K562 (cell line): Measurements from ENCODE around the gene ARHGAP15. TPM values are rescaled to one million over a fixed set of nuclear protein-coding genes. Genes with fewer than 3 reads are reported as not detected.

ENCODE experiments used
- ATAC-seq: fragments of 200-7000 bp; cut with Tn5 transposase; 3 replicates; pipeline ENCODE4 v1.9.1; 2020; ENCODE audit warnings: moderate library complexity
- BruUV-seq: library from RNA; stranded (reverse); fragments of 400-500 nt; replicated peaks from 2 replicates; lab custom pipeline; 2021; lab: Mats Ljungman, UMichigan
- CTCF ChIA-PET: fragments of 300-600 bp; formaldehyde crosslinking; extraction: SDS; loops from one replicate; lab custom pipeline; 2021; ENCODE audit warnings: low intra/inter-chr PET ratio; lab: Yijun Ruan, JAX
- POLR2A ChIA-PET: fragments of 300-600, 350-650 bp; sonication (Branson Sonifier 250); formaldehyde crosslinking; extraction: SDS; loops from one replicate; lab custom pipeline; 2021; ENCODE audit warnings: antibody characterized with exemption, inconsistent platforms; lab: Yijun Ruan, JAX
- DNase-seq, 4 experiments: peaks; one replicate each; pipeline versions ENCODE4 v3.0.0 to v3.0.0-alpha.2; 2011 to 2018; ENCODE audit warnings: low spot score in 3 of 4, mixed read lengths in 3 of 4; ENCODE audit errors: extremely low read depth in 1 of 4
- FAIRE-seq: peaks from 2 replicates; lab custom pipeline; 2011; peaks lifted over from hg19 to GRCh38; lab: Jason Lieb, UNC
- H2AFZ ChIP-seq: 2 replicates; pipeline ENCODE4 v1.6.0; 2011; ENCODE audit warnings: low read depth, low read length, control low read depth, inconsistent platforms
- H3K27ac ChIP-seq: fragments of 200-600 bp; 3 replicates; pipeline ENCODE4 v1.8.0; 2011; ENCODE audit warnings: low read depth, mild to moderate bottlenecking, control low read depth, inconsistent platforms, low read length, moderate library complexity, mixed read lengths; ENCODE audit errors: extremely low read depth
- H3K27me3 ChIP-seq, 2 experiments: fragments of 300-600 bp in 1 of 2; 2 replicates in 1 of 2; 3 replicates in 1 of 2; pipeline versions ENCODE4 v1.6.0 to v1.8.0; 2011; ENCODE audit warnings: inconsistent platforms in 2 of 2, low read length in 2 of 2, mild to moderate bottlenecking in 1 of 2, mixed read lengths in 1 of 2, moderate library complexity in 1 of 2; ENCODE audit not compliant: control insufficient read depth in 2 of 2, insufficient read depth in 2 of 2
- H3K36me3 ChIP-seq: fragments of 300-600 bp; 3 replicates; pipeline ENCODE4 v1.8.0; 2011; ENCODE audit warnings: mild to moderate bottlenecking, low read length, inconsistent platforms; ENCODE audit not compliant: control insufficient read depth, insufficient read depth
- H3K4me1 ChIP-seq, 2 experiments: fragments of 200-600 bp in 1 of 2; replicated peaks in 1 of 2; 2 replicates in 1 of 2; 3 replicates in 1 of 2; pipeline versions ENCODE4 v1.5.1 to v1.8.0; 2011; ENCODE audit warnings: inconsistent platforms in 2 of 2, low read length in 2 of 2, mild to moderate bottlenecking in 1 of 2, mixed read lengths in 1 of 2, moderate library complexity in 1 of 2; ENCODE audit not compliant: control insufficient read depth in 2 of 2, insufficient read depth in 2 of 2
- H3K4me2 ChIP-seq: 2 replicates; pipeline ENCODE4 v1.6.1; 2011; ENCODE audit warnings: low read length, control low read depth, inconsistent platforms, mixed read lengths; ENCODE audit not compliant: insufficient read depth
- H3K4me3 ChIP-seq: fragments of 200-600 bp; sonication (generic), shearing (Covaris generic); 2 replicates; pipeline ENCODE4 v1.5.1; 2016; ENCODE audit warnings: control low read depth, inconsistent platforms
- H3K79me2 ChIP-seq: fragments of 200-600 bp; 3 replicates; pipeline ENCODE4 v1.8.0; 2011; ENCODE audit warnings: low read length, inconsistent platforms; ENCODE audit not compliant: control insufficient read depth, insufficient read depth
- H3K9ac ChIP-seq, 2 experiments: 2 replicates each; pipeline versions ENCODE4 v1.6.0 to v1.6.1; 2011; ENCODE audit warnings: low read depth in 2 of 2, low read length in 2 of 2, control low read depth in 1 of 2, inconsistent platforms in 1 of 2, mild to moderate bottlenecking in 1 of 2, mixed read lengths in 1 of 2; ENCODE audit not compliant: insufficient read depth in 1 of 2
- H3K9me1 ChIP-seq: one replicate; pipeline ENCODE4 v1.6.0; 2011; ENCODE audit warnings: inconsistent platforms, mild to moderate bottlenecking, low read length, moderate library complexity; ENCODE audit not compliant: control insufficient read depth, insufficient read depth
- H3K9me3 ChIP-seq: replicated peaks from 2 replicates; pipeline ENCODE4 v1.5.1; 2011; ENCODE audit warnings: low read depth, low read length, inconsistent platforms; ENCODE audit not compliant: control insufficient read depth, insufficient read depth
- H4K20me1 ChIP-seq: replicated peaks from 2 replicates; pipeline ENCODE4 v1.6.1; 2011; ENCODE audit warnings: low read length, inconsistent platforms, mixed read lengths; ENCODE audit not compliant: control insufficient read depth, insufficient read depth
- MGA ChIP-seq: fragments of 450-650 bp; IDR thresholded peaks from 2 replicates; pipeline ENCODE4 v1.6.1; 2016; ENCODE audit warnings: mild to moderate bottlenecking, moderate library complexity
- NFE2 ChIP-seq: IDR thresholded peaks from 2 replicates; pipeline ENCODE4 v1.6.1; 2014; ENCODE audit warnings: antibody characterized with exemption, low read depth
- SAP30 ChIP-seq: fragments of 200-600 bp; sonication (generic); IDR thresholded peaks from 2 replicates; pipeline ENCODE4 v1.6.1; 2012; ENCODE audit warnings: borderline replicate concordance, low read depth, mild to moderate bottlenecking, moderate library complexity, low read length, control low read depth, inconsistent platforms; ENCODE audit not compliant: insufficient read depth, poor library complexity, severe bottlenecking
- ZNF583 ChIP-seq: fragments of 250-450 bp; sonication (Bioruptor Pico); IDR thresholded peaks from 2 replicates; pipeline ENCODE4 v1.4.0; 2020
- in situ Hi-C: fragments of 300-500 bp; cut with MboI; formaldehyde crosslinking; loops from 4 replicates; pipeline ENCODE4 v1.15.0; 2018; ENCODE audit warnings: inconsistent platforms, mixed read lengths
- intact Hi-C: fragments of 100-400 bp; cut with micrococcal nuclease; formaldehyde crosslinking; loops from 2 replicates; pipeline ENCODE4 v1.14.2; 2022
- polyA plus RNA-seq, 8 experiments: library from polyadenylated mRNA; depleted of rRNA in 4 of 8; stranded (reverse) in 5 of 8; unstranded in 3 of 8; fragments of >200 nt; fragmentation: Nextera tagmentation in 2 of 8; fragmentation: Illumina TruSeq in 1 of 8; extraction: Ambion mirVana in 2 of 8; extraction: Trizol in 1 of 8; gene quantifications; 2 replicates each; pipeline versions ENCODE4 v1.2.1 to v1.2.3, GENCODE V29; 2011 to 2014; ENCODE audit warnings: inconsistent platforms in 1 of 8, missing spikeins in 1 of 8
- total RNA-seq, 7 experiments: library from RNA; depleted of rRNA in 6 of 7; stranded (reverse); fragments of >200 nt in 6 of 7; fragmentation: Illumina TruSeq in 2 of 7; extraction: Trizol in 2 of 7; gene quantifications; 2 replicates each; pipeline versions ENCODE4 v1.2.1 to v1.2.3, GENCODE V29; 2011 to 2021; ENCODE audit warnings: low replicate concordance in 1 of 7

The ARHGAP15 gene
- total and polyA plus RNA-seq, 9 of the 15 experiments (the other 6 are each of a cell fraction or from before 2014, with no cell fraction given): 1.5 to 17.9 (median 7.9) TPM

- no peaks in the 10 kb centered on the region for H3K79me2 ChIP-seq
- no peak overlapping the region for H2AFZ ChIP-seq
- no peak overlapping the region for H3K9ac ChIP-seq
- H3K9me3 ChIP-seq: no peaks in the 10 kb centered on the region
- ChIA-PET POLR2A (interaction anchor here (0.6 kb wide), 1 partner anchor 21 kb away, joined by 3 read pairs; no protein-coding TSS in a partner anchor), CTCF (no interaction called here)
- peak; percentile 92; the same call in 1 of the 2 replicates for TF ChIP-seq ZNF583 (CRISPR knock-in tag)
- no peak for TF ChIP-seq SAP30
- no peak for TF ChIP-seq NFE2
- TF ChIP-seq MGA: no peak
- no TSS peak for BruUV-seq
- intact Hi-C loops: no loop called here
- H3K4me1 ChIP-seq: no peaks in the 10 kb centered on the region
- H3K4me3 ChIP-seq: no peak overlapping the region
- no peaks in the 10 kb centered on the region for H3K27me3 ChIP-seq
- DNase-seq (no peak), FAIRE-seq (no peak), ATAC-seq (no peak)
- H3K4me2 ChIP-seq: no peak overlapping the region
- no peaks in the 10 kb centered on the region for H3K36me3 ChIP-seq
- H3K27ac ChIP-seq: no peak overlapping the region
- in situ Hi-C loops: no loop called here
- no peaks in the 10 kb centered on the region for H3K9me1 ChIP-seq
- H4K20me1 ChIP-seq: no peaks in the 10 kb centered on the region
Observed at GRCh38 chr2:143586119-143586518, 456.9 kb downstream of the ARHGAP15 start.
